Suppressor macrophage (primary cell): ENCODE data around the gene WDCP.
"Not testable (repeated sequence)": the region's sequence is repeated elsewhere in the genome, so short reads cannot be mapped to it uniquely, and the experiment has no call there.

Experiments used
- DNase-seq, 4 experiments: peaks; one replicate each; pipeline ENCODE4 v3.0.0-alpha.2; 2020 to 2022

WDCP gene

GRCh38 chr2:24022324-24022974, 24.7 kb downstream of the WDCP start:
- no peak for DNase-seq

DNA sequence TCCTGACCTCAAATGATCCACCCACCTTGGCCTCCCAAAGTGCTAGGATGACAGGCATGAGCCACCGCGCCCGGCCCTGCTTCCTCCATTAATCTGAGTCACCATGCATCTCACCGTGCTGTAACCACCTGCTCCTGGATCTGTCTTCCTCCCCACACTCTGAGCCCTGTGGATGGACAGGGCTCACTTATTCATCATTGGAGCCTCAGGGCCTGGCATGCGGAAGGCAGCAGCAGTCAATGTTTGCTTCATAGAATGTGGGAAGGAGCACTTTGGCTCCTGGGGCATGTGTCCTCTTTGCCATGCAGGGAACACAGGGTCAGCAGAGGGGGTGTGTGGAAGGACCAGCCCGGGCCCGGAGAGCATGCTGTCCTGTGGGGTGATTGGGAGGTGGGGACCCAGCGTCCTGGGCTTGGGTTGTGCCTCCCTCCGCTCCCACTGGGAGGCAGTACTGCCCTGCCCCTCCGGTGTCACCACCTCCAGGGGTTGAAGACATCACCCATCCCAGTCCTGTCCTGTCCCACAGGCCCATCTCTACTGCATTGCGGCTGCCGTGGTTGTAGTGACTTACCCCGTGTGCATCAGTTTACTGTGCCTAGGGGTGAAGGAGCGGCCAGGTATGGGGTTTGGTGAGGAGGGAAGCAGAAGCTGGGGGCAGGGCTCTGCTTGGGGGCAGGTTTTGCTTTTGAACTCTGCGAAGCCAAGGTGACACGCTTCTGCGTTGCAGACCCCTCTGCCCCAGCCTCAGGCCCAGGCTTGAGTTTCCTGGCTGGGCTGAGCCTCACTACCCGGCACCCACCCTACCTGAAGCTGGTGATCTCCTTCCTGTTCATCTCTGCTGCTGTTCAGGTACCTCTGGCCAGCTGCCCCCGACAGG, 25.8 kb downstream of the WDCP start:
- DNase-seq = peak in 3 of 4 experiments; percentile 16 to 37 (median 19)

DNA sequence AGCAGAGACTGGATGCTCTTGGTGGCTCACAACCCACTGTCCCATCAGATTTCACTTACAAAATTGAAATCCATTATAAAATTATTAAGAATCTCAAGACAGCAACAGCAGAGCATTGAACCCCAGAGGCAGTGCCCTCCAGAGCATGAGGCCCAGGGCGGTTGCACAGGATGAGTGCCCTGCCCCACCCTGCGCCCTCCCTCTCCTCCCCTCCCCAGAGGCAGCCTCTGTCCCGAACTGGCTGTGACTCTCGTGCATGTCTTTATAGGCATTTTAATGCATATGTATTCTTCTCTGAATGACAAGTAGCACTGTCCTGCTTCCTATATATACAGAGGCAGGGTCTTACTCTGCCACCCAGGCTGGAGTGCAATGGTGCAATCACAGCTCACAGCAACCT, 26.9 kb downstream of the WDCP start:
- no peak for DNase-seq

GRCh38 chr2:24019729-24020128, 27.5 kb downstream of the WDCP start:
- DNase-seq = no peak

GRCh38 chr2:24018241-24018640, 28.9 kb downstream of the WDCP start:
- no peak for DNase-seq

GRCh38 chr2:24017711-24018110, 29.5 kb downstream of the WDCP start:
- no peak for DNase-seq

DNA sequence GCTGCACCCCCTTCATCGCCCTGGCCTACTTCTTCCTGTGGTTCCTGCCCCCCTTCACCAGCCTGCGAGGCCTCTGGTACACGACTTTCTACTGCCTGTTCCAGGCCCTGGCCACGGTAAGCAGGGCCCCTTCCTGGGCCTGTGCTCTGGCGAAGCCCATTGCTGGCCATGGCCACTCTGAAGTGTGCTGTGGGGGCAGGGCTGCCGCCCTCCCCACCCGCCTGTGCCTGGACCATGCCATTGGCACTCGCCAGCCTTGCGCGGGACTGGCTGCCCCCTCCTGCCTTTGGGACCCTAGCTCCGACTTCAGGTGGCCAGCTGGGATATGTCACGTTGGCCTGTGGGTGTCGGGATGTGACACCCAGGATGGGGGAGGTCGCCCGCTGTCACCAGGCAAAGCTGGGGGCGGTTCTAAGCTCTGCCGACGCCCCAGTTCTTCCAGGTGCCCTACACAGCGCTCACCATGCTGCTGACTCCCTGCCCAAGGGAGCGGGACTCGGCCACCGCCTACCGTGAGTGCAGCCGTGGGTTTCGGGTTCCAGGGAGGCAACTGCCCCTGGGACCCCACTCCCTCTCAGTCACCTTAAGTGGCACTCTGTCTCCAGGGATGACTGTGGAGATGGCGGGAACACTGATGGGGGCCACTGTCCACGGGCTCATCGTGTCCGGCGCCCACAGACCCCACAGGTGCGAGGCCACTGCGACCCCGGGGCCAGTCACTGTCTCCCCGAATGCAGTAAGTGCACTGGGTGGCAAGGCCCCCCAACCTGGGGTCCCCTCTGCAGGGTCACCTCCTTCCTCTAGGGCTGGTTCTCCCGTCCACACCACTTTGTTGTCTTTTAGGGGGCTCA, 30.1 kb downstream of the WDCP start:
- DNase-seq = no peak

DNA sequence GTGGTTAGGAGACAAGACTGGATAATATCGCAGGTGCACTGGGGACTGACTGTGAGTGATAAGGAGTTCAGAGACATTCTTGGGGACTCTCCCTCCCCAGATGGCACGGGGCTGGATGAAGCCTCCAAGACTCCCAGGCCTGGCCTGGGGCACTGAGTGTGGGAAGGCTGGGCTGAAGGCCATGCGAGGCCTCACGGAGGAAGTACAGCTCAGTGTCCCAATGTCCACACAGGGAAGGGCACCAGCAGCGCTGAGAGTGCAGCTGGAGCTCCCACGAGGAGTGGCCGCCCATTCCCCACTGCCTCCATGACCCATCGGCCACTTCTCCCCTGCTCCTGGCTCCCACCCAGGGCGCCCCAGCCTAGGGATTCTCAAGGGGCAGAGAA, 30.8 kb downstream of the WDCP start:
- no peak for DNase-seq

GRCh38 chr2:24015562-24016375, 31.4 kb downstream of the WDCP start:
- DNase-seq = no peak

DNA sequence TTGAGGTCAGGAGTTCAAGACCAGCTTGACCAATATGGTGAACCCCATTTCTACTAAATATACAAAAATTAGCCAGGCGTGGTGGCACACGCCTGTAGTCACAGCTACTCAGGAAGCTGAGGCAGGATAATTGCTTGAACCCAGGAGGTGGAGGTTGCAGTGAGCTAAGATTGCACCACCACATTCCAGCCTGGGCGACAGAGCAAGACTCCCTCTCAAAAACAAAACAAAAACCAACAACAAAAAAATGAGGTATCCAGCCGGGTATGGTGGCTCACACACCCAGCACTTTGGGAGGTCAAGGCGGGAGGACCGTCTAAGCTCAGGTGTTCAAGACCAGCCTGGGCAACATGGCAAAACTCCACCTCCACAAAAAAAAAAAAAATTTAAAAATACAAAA, 32.3 kb downstream of the WDCP start:
- not testable (repeated sequence) for DNase-seq

DNA sequence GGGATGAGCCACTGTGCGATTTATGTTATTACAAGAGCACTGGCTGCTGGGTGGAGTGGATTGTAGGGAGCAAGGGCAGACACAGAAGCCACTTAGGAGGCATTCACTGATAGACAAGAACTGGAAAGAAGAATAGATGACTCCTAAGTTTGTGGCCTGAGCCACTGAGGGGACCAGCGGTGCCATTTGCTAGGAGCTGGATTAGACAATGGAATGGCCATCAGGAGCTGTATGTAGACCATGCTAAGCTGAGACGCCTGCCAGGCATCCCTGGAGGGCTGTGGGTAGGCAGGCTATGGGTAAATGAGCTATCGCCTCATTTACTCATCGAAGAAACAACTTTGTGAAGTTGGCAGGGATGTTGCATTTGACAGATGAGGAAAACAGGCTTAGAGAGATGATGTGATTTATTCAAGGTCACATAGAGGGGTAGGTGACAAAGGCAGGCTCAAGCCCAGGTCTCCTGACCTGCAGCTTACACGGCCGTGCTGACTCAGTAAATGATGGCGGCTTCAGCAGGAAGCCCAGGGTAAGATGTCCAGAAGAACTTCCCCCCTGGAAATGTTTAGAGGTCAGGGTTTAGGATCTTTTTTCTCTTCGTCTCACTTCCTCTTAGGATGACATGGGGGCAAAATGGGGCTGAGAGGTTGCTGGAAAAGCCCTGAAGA, 34.5 kb downstream of the WDCP start:
- DNase-seq = peak in 3 of 4 experiments; percentile 20 to 37 (median 35)

GRCh38 chr2:24011250-24012104, 35.7 kb downstream of the WDCP start:
- no peak for DNase-seq

DNA sequence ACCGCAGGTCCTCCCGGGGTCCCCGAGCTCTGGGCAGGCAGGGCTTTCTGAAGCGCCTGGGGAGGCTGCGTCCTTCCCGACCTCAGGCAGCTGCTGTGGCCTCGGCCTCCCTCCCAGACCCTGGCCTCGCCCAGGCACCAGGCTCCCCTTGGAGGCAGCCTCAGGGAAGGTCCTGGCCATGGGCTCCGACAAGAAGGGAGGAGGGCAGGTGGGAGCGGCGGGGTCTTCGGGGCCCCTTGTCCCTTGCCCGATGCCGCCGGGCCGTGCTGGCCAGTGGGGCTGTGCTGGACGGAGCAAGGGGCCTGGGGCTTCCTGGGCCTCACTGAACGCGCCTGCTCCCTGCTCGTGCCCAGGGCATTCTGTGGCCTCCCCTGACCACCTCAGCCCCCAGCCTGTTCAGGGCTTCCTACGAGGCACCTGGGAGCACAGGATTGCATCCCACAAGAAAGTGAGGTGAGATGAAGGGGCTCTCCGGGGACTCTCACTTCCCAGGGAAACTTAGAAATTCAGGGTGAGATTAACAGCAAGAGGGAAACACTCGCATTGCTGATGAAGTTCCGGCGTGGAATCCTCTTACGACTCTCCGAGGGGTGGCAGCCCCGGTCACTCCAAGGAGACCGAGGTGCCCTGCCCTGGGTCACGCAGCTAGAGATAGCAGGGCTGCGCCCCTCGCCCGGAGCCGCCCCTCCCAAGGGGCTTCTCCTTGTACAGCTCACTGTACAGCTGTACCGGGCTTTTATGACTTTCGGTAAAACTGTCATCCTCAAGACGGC, 36.5 kb downstream of the WDCP start:
- no peak for DNase-seq

DNA sequence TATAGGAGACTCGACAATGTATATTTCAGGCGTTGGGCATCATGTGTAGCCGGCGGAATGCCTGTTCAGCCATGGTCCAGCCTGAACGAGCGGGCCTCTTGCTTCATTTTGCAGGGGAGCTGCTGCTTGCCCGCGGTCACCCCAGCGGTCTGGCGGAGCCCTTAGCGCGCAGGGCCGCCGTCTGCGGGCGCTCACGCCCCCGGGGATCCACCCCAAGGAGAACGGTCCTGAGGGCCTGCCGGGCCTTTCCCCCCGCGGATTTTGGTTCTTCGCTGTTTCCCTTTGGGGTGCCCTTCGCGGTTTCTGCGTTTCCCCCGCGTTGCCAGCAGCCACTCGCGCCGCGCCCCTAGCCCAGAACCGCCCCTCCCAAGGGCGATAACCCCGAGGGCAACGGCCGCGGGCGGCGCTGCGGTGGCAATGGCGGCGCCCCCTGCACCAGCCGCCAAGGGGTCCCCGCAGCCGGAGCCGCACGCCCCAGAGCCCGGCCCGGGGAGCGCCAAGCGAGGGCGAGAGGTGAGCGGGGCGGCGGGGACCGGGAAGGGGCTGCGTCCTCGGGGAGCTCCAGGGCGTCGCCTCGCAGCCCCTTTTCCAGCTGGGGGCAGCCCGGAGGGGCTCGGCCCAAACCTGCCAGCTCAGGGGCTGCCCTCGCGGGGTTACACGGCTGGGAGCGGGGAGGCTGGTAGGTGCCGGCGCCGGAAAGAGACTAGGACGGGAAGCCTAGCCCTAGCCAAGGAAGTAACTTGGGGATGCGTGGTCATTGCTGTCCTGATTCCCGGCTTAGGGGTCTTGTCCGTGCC, 37.3 kb downstream of the WDCP start, which contains the start of gene MFSD2B:
TSS of gene MFSD2B (plus strand) at position 406 of the 797 bp plus-strand sequence. CDS start at position 418, 12 bp downstream.
- DNase-seq = peak in 3 of 4 experiments; percentile 7 to 28 (median 18)

DNA sequence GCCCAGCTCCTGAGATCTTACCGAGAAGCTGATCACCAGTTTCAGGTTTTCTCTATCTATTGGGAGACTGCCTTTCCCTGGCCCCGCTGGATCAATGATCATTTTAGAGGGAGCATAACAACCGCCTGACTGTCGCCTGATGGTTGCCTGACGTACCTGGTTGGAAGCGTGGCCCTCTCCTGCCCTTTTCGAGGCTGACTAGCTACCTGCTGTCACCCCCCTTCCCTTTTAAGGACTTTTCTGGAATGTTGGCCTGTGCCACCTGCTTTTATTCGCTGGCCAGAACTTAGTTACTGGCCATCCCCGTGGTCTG, 37.9 kb downstream of the WDCP start:
- DNase-seq = no peak

GRCh38 chr2:24008672-24009366, 38.4 kb downstream of the WDCP start:
- no peak for DNase-seq

DNA sequence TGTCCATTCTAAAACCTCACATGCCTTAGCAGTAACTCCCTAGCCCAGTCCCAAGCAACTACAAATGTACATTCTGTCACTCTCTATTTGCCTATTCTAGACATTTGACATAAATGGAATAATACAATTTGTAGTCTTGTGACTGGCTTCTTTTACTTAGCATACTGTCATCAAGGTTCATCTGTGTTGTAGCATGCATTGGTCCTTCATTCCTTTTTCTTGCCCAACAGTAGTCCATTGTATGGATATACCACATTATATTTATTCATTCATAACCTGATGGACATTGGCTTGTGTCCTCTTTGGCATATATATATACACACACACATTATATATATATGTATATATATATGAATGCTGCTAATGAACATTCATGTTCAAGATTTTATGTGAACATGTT, 39.5 kb downstream of the WDCP start:
- no peak for DNase-seq

DNA sequence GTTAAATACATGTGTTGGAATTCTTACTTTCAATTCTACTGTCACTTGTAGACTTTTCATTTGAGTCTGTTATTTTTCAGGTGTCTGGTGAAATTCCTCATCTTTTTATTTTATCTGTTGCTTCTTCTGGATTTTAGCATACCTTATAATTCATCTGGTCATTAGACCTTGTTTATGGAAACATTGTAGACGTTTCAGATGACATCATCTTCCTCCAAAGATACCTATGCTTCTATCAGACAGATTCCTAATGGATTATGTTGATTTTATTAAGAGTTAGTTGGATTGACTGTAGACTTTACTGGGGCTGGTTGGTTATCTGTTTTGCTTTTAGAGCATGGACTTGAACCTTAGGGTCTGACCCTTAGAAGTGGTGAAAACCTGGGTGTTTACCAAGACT, 52.6 kb downstream of the WDCP start:
- DNase-seq = no peak
